Stomach (tissue), 4 donors: ENCODE data around the gene CDK15.

Source experiments
- CTCF ChIP-seq, 7 experiments: fragments of 450-650 bp in 4 of 7; fragments of 200-600 bp in 3 of 7; sonication (generic) in 3 of 7; IDR thresholded peaks; one replicate each; pipeline ENCODE4 v1.5.1; 2016 to 2019; ENCODE audit warnings: antibody characterized with exemption in 7 of 7, control low read depth in 2 of 7, mild to moderate bottlenecking in 1 of 7
- POLR2A ChIP-seq, 4 donors: fragments of 450-650 bp; IDR thresholded peaks; one replicate each; pipeline ENCODE4 v1.6.1; 2016; ENCODE audit warnings: antibody characterized with exemption in 4 of 4, control low read depth in 2 of 4, mild to moderate bottlenecking in 1 of 4, moderate library complexity in 1 of 4
- POLR2AphosphoS5 ChIP-seq, 3 donors: sonication (generic); formaldehyde crosslinking; IDR thresholded peaks; one replicate each; pipeline ENCODE4 v1.6.1; 2016; ENCODE audit warnings: antibody characterized with exemption in 3 of 3

GRCh38 chr2:201906777-201907562 is 100.6 kb downstream of the CDK15 start:
- no peak for TF ChIP-seq CTCF (IDR thresholded peaks at IDR 0.05)
- TF ChIP-seq POLR2AphosphoS5 (IDR thresholded peaks at IDR 0.05), result no peak
- no peak for TF ChIP-seq POLR2A (IDR thresholded peaks at IDR 0.05)
